GM21381 (cell line): ENCODE measurements around the gene KRTAP2-3.
"Not testable (repeated sequence)": the region's sequence is repeated elsewhere in the genome, so short reads cannot be mapped to it uniquely, and the experiment has no call there.

ENCODE experiments used
- ATAC-seq: cut with Tn5 transposase; IDR thresholded peaks from one replicate; pipeline ENCODE4 v1.9.1; 2021; ENCODE audit warnings: mild to moderate bottlenecking, moderate library complexity; ENCODE audit not compliant: unreplicated experiment

Gene KRTAP2-3

DNA sequence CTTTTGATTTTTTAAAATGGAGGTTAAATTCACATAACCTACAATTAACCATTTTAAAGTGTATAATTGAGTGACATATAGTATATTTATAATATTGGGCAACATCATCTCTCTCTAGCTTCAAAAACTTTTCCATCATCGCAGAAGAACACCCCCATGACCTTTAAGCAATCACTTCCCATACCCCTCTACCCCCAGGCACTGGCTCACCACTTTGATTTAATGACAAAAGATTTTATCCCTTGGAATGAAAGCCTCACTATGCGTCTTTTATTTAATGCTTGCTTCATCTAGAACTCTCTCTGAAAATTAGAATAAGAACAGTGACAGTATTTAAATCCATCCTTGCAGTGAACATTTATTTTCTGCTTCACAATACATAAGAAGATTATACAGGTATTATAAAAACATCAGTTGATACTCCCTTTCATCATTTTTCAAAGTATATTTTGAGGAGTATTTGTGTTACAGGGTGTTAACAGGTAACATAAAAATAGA, 22.0 kb downstream of the KRTAP2-3 start:
- no peak for ATAC-seq

DNA sequence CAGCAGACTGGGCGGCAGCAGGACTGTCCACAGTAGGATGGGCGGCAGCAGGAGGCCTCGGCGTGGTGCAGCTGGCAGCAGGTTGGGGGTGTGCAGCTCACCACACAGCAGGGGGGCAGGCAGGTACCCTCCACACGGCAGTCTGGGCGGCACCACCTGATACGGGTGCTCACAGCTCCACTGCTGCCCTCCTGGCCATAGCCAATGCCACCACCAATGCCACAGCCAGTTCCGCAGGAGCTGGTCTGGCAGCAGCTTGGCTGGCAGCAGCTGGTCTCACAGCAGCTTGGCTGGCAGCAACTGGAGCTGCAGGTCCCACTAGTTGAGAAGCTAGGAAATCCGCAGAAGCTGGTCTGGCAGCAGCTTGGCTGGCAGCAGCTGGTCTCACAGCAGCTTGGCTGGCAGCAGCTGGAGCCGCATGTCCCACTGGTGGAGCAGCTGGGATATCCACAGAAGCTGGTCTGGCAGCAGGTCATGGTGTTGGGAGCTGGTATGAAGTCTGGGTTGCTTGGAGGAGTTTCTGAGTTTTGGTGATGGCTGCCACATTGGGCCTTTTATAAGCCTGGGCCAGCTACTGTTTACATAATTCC, 25.5 kb downstream of the KRTAP2-3 start, which contains the start of gene KRTAP1-3:
Gene KRTAP1-3 (minus strand): TSS at position 529 of the 590 bp plus-strand sequence. CDS start 53 bp downstream, at position 476.
- ATAC-seq: not testable (repeated sequence)

DNA sequence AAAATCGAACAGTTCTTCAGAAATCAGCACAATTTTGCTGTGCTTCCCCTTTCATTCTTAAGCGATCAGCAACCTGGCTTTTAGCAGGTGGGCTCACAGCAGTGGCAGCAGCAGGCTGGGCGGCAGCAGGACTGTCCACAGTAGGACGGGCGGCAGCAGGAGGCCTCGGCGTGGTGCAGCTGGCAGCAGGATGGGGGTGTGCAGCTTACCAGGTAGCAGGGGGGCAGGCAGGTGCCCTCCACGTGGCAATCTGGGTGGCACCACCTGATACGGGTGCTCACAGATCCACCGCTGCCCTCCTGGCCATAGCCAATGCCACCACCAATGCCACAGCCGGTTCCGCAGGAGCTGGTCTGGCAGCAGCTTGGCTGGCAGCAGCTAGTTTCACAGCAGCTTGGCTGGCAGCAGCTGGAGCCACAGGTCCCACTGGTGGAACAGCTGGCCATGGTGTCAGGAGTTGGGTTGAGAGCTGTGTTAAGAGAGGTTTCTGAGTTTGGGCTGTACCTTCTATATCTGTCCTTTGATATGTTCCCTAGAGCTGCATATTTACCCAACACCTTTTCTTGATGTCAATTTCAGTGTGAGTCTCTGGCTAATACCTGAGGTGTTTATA, 30.2 kb downstream of the KRTAP2-3 start, which contains the start of gene KRTAP1-4:
Gene KRTAP1-4 (minus strand): TSS at position 563 of the 613 bp plus-strand sequence. CDS start 117 bp downstream, at position 446.
- ATAC-seq: no peak

DNA sequence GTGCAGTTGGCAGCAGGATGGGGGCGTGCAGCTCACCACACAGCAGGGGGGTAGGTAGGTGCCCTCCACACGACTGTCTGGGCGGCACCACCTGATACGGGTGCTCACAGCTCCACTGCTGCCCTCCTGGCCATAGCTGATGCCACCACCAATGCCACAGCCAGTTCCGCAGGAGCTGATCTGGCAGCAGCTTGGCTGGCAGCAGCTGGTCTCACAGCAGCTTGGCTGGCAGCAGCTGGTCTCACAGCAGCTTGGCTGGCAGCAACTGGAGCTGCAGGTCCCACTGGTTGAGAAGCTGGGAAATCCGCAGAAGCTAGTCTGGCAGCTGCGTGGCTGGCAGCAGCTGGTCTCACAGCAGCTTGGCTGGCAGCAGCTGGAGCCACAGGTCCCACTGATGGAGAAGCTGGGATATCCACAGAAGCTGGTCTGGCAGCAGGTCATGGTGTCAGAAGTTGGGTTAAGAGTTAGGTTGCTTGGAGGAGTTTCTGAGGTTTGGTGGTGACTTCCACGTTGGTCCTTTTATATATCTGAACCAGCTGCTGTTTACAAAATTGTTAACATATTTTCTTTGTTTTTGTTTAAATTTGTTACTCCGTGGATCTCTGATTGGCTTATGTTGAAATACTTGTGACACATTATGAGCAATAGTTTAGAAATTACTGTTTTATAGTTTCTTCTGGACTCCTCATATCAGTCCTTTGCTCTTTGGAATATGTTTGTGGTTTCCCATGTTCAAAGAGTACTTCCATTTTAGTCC, 33.0 kb downstream of the KRTAP2-3 start, which contains the start of gene KRTAP1-5:
Gene KRTAP1-5 (minus strand): TSS at position 494 of the 757 bp plus-strand sequence. CDS start 53 bp downstream, at position 441.
- ATAC-seq: no peak

DNA sequence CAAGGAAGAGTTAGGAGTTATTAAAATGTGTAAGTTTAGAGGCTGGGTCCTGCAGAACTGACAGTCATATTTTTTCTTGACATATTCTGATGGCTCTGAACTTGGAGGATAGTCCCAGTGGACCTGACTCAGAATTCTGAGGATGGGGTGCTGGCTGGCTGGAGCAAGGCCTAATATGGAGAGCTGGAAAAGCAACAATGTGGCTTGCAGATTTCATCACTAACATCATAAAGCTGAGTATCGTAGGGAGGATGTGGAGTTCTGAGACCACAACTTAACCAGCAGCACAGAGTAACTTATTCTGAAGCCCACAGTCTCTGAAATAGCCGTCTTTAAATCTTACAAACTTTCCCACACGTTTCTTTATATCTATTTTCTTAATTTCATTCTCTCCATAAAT, 35.2 kb downstream of the KRTAP2-3 start:
- no peak for ATAC-seq

GRCh38 chr17:41020336-41020735, 39.6 kb downstream of the KRTAP2-3 start:
- ATAC-seq: no peak

GRCh38 chr17:41019415-41019814, 40.5 kb downstream of the KRTAP2-3 start:
- no peak for ATAC-seq

- ATAC-seq: no peak
Observed at GRCh38 chr17:41018541-41018940, 41.4 kb downstream of the KRTAP2-3 start.

- ATAC-seq: no peak
Observed at GRCh38 chr17:41016578-41017215, 43.2 kb downstream of the KRTAP2-3 start.

- ATAC-seq: no peak
Observed at GRCh38 chr17:41015454-41015853, 44.5 kb downstream of the KRTAP2-3 start.

- ATAC-seq: no peak
Observed at GRCh38 chr17:41013606-41014005, 46.3 kb downstream of the KRTAP2-3 start.

GRCh38 chr17:41013181-41013580, 46.7 kb downstream of the KRTAP2-3 start:
- ATAC-seq: no peak

DNA sequence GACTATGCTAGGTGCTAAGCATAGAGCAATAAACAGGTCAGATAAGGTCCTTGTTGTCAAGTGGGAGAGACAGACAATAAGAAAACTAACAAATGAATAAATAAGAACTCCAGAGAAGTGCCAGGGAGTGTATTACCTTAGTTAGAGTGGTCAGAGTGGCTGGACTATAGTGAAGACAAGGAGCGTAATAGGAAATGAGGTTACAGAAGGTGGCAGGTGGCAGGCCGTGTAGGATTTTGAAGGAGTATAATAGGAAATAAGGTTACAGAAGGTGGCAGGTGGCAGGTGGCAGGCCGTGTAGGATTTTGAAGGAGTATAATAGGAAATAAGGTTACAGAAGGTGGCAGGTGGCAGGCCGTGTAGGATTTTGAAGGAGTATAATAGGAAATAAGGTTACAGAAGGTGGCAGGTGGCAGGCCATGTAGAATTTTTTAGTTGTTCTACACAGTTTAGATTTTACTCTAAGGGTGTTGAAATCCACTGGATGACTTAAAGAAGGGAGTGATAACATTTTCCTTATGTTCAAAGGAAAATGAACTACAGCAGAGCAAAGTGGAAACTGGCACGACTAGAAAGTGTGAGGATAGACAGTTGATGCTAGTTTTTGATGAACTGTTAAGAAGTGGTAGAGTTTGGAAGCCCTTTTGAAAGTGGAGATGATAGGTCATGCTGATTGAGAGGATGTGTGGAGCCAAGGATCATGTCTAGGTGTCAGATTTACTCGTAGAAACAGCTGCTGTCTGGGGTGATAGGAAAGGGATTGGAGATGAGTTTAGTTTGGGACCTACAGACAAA, 47.4 kb downstream of the KRTAP2-3 start:
- no peak for ATAC-seq

DNA sequence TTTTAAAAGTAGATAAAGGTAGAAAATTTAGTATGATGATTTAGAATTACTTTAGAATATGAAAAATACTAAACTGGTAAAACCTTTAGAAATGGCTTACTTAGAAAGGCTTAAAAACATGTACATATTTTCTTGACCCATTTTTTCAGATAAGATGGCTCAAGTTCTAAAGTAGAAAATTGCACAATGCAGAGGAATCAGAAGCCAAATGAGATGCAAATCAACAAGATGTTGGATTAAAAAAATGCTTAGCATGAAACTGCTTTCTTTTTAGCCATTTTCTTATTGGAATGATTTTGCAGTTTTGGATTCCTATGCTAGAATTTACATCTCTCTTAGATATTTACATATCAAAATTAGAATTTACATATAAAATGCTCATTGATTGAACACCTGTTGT, 49.5 kb downstream of the KRTAP2-3 start:
- ATAC-seq: no peak

DNA sequence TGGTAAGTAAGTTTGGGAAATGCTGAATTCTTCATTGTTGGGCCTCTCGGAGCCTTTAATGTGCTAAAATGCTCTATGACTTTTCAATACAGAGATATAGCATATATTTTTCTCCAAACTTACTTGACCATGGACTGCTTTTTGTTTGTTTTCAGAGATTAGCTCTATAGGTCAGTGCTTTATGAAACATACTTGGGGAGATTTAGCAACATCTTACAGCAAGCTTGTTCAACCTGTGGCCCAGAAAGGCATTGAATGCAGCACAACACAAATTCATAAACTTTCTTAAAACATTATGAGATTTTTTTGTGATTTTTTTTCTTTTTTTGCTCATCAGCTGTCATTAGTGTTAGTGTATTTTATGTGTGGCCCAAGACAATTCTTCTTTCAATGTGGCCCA, 50.0 kb downstream of the KRTAP2-3 start:
- ATAC-seq: no peak

GRCh38 chr17:41009301-41009760, 50.6 kb downstream of the KRTAP2-3 start:
- no peak for ATAC-seq
